Liver (tissue), 9 donors: ENCODE results near the gene BIRC5. TPM values are rescaled to one million over a fixed set of nuclear protein-coding genes. Genes with fewer than 3 reads are reported as not detected.

Experiments
- DNase-seq: peaks from one replicate; pipeline ENCODE4 v3.0.0-alpha.2; 2017; ENCODE audit warnings: low spot score
- H3K27ac ChIP-seq, 2 donors: one replicate each; pipeline ENCODE4 v1.7.0; 2013; ENCODE audit warnings: inconsistent platforms in 2 of 2, low read length in 2 of 2, control low read depth in 1 of 2, low read depth in 1 of 2, mild to moderate bottlenecking in 1 of 2
- H3K27me3 ChIP-seq, 4 donors: one replicate each; pipeline versions ENCODE4 v1.6.1 to v1.7.0; 2013; ENCODE audit warnings: low read length in 3 of 4, inconsistent platforms in 1 of 4, mild to moderate bottlenecking in 1 of 4, moderate library complexity in 1 of 4; ENCODE audit not compliant: control insufficient read depth in 4 of 4, insufficient read depth in 4 of 4
- H3K36me3 ChIP-seq, 4 donors: one replicate each; pipeline versions ENCODE4 v1.6.1 to v1.7.0; 2013; ENCODE audit warnings: low read length in 3 of 4, mild to moderate bottlenecking in 3 of 4, low read depth in 1 of 4, moderate library complexity in 1 of 4; ENCODE audit not compliant: control insufficient read depth in 4 of 4, insufficient read depth in 3 of 4
- H3K4me1 ChIP-seq, 4 donors: one replicate each; pipeline versions ENCODE4 v1.6.1 to v1.7.0; 2013; ENCODE audit warnings: low read length in 3 of 4, mild to moderate bottlenecking in 3 of 4, moderate library complexity in 1 of 4; ENCODE audit not compliant: control insufficient read depth in 4 of 4, insufficient read depth in 4 of 4
- H3K4me3 ChIP-seq, 3 donors: one replicate each; pipeline versions ENCODE4 v1.6.1 to v1.7.0; 2013; ENCODE audit warnings: low read length in 3 of 3, control low read depth in 1 of 3, low read depth in 1 of 3, mild to moderate bottlenecking in 1 of 3
- H3K9ac ChIP-seq, 2 donors: one replicate each; pipeline ENCODE4 v1.7.0; 2013; ENCODE audit warnings: low read length in 2 of 2, mild to moderate bottlenecking in 2 of 2, moderate library complexity in 2 of 2, control low read depth in 1 of 2, low read depth in 1 of 2
- H3K9me3 ChIP-seq, 4 donors: one replicate each; pipeline versions ENCODE4 v1.6.1 to v1.7.0; 2013; ENCODE audit warnings: low read length in 3 of 4; ENCODE audit not compliant: control insufficient read depth in 4 of 4
- EGR1 ChIP-seq, 2 donors: IDR thresholded peaks; 2 replicates each; pipeline ENCODE4 v1.6.1; 2016 to 2018; ENCODE audit warnings: antibody characterized with exemption in 2 of 2, low read depth in 2 of 2
- FOXA1 ChIP-seq: IDR thresholded peaks from 2 replicates; pipeline ENCODE4 v1.6.1; 2016; ENCODE audit warnings: antibody characterized with exemption
- FOXA2 ChIP-seq: IDR thresholded peaks from 2 replicates; pipeline ENCODE4 v1.6.1; 2016; ENCODE audit warnings: antibody characterized with exemption
- HNF4A ChIP-seq, 2 donors: conservative IDR thresholded peaks; 2 replicates each; pipeline ENCODE4 v1.6.1; 2016; ENCODE audit warnings: antibody characterized with exemption in 2 of 2, mild to moderate bottlenecking in 2 of 2
- HNF4G ChIP-seq: IDR thresholded peaks from 2 replicates; pipeline ENCODE4 v1.6.1; 2016; ENCODE audit warnings: antibody characterized with exemption
- NR2F2 ChIP-seq: IDR thresholded peaks from 2 replicates; pipeline ENCODE4 v1.6.1; 2016; ENCODE audit warnings: antibody characterized with exemption
- RAD21 ChIP-seq, 2 donors: IDR thresholded peaks; 2 replicates each; pipeline ENCODE4 v1.6.1; 2016; ENCODE audit warnings: antibody characterized with exemption in 2 of 2, mild to moderate bottlenecking in 2 of 2
- RXRA ChIP-seq, 2 donors: IDR thresholded peaks; 2 replicates each; pipeline ENCODE4 v1.6.1; 2017 to 2018; ENCODE audit warnings: antibody characterized with exemption in 2 of 2, mild to moderate bottlenecking in 1 of 2
- SP1 ChIP-seq: IDR thresholded peaks from 2 replicates; pipeline ENCODE4 v1.6.1; 2018; ENCODE audit warnings: antibody characterized with exemption, mild to moderate bottlenecking
- YY1 ChIP-seq: IDR thresholded peaks from 2 replicates; pipeline ENCODE4 v1.6.1; 2016; ENCODE audit warnings: antibody characterized with exemption, mild to moderate bottlenecking
- WGBS: extraction: QIAGEN DNeasy Blood & Tissue Kit; methylation state at CpG from one replicate; pipeline ENCODE4 v1.1.7; 2013; 5-methylcytosine and 5-hydroxymethylcytosine counted together
- polyA plus RNA-seq, 2 donors: library from polyadenylated mRNA; stranded (reverse) in 1 of 2; unstranded in 1 of 2; fragments of 200-250 nt in 1 of 2; fragments of >200 nt in 1 of 2; fragmentation: Nextera tagmentation in 1 of 2; extraction: Ambion mirVana in 1 of 2; gene quantifications; one replicate each; pipeline versions ENCODE4 v1.2.1 to v1.2.3, GENCODE V29; 2013 to 2015
- total RNA-seq, 2 donors: library from RNA; depleted of rRNA; stranded (reverse); fragments of >200 nt; gene quantifications; one replicate each; pipeline ENCODE4 v1.2.3, GENCODE V29; 2014
- TF ChIP-seq, protein P1 (sequence below): IDR thresholded peaks from 2 replicates; pipeline ENCODE4 v1.6.1; 2016; ENCODE audit warnings: antibody characterized with exemption
- TF ChIP-seq, protein P2 (sequence below): IDR thresholded peaks from 2 replicates; pipeline ENCODE4 v1.6.1; 2016; ENCODE audit warnings: antibody characterized with exemption, mild to moderate bottlenecking
- TF ChIP-seq, protein P3 (sequence below): fragments of 150-350 bp; IDR thresholded peaks from 2 replicates; pipeline ENCODE4 v1.5.1; 2017; ENCODE audit warnings: improper control_type of control experiment, low read depth, low read length; ENCODE audit not compliant: missing input control
- TF ChIP-seq, protein P4 (sequence below): IDR thresholded peaks from 2 replicates; pipeline ENCODE4 v1.6.1; 2016; ENCODE audit warnings: antibody characterized with exemption
- donor health status: healthy.
- donor health status: healthy.
- donor health status: healthy.
- donor health status: healthy.
- donor health status: healthy.

The BIRC5 gene
- total and polyA plus RNA-seq, 4 donors = 0.42 to 73.2 (median 3.1) TPM

DNA sequence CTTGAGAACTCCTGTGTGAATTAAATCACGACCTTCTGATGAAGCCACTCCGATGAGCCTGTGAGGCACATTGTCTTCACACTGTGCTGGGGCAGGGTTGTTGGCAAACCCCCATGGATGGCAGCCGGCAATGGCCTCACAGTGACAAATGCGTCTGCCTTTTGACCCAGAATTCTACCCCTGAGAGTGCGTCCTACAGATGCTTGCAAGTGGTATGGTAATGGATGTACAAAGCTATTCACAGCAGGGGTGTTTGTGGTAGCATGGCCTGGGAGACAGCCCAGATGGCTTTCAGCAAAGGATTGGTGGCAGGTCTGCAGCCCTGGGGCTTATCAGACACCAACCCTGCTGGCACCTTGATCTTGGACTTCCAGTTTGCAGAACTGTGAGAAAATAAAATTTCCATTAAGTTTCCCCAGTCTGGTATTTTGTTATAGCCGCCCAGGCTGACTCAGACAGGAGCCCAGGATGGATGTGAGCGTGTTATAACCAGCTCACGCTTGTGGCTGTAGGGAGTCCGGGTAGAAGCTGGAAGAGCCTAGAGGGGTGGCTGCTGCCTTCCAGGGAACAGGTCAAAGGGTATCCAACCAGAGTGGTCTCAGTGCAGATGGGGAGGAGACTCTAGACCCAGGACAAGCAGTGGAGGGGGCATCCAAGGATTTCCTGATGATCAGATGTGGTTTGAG is 16.8 kb upstream of the BIRC5 start:
- Histone ChIP-seq H3K9me3 (no peaks in the 10 kb centered on the region), H3K4me3 (no peak overlapping the region), H3K27me3 (no peaks in the 10 kb centered on the region), H3K4me1 (peaks cover 0 to 10% (median 3%) of the 10 kb centered on the region in 4 donors), H3K36me3 (peaks cover 21 to 33% (median 29%) of the 10 kb centered on the region in 4 donors), H3K27ac (no peak overlapping the region), H3K9ac (no peak overlapping the region)
- 85% methylated on average over 9 of the region's 9 CpGs for WGBS
- TF ChIP-seq YY1 = no peak
- no peak for TF ChIP-seq HNF4G
- TF ChIP-seq, protein P1, sequence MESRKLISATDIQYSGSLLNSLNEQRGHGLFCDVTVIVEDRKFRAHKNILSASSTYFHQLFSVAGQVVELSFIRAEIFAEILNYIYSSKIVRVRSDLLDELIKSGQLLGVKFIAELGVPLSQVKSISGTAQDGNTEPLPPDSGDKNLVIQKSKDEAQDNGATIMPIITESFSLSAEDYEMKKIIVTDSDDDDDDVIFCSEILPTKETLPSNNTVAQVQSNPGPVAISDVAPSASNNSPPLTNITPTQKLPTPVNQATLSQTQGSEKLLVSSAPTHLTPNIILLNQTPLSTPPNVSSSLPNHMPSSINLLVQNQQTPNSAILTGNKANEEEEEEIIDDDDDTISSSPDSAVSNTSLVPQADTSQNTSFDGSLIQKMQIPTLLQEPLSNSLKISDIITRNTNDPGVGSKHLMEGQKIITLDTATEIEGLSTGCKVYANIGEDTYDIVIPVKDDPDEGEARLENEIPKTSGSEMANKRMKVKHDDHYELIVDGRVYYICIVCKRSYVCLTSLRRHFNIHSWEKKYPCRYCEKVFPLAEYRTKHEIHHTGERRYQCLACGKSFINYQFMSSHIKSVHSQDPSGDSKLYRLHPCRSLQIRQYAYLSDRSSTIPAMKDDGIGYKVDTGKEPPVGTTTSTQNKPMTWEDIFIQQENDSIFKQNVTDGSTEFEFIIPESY = no peak
- TF ChIP-seq FOXA1 = no peak
- TF ChIP-seq RAD21 (IDR thresholded peaks at IDR 0.05) = no peak
- TF ChIP-seq, protein P2, sequence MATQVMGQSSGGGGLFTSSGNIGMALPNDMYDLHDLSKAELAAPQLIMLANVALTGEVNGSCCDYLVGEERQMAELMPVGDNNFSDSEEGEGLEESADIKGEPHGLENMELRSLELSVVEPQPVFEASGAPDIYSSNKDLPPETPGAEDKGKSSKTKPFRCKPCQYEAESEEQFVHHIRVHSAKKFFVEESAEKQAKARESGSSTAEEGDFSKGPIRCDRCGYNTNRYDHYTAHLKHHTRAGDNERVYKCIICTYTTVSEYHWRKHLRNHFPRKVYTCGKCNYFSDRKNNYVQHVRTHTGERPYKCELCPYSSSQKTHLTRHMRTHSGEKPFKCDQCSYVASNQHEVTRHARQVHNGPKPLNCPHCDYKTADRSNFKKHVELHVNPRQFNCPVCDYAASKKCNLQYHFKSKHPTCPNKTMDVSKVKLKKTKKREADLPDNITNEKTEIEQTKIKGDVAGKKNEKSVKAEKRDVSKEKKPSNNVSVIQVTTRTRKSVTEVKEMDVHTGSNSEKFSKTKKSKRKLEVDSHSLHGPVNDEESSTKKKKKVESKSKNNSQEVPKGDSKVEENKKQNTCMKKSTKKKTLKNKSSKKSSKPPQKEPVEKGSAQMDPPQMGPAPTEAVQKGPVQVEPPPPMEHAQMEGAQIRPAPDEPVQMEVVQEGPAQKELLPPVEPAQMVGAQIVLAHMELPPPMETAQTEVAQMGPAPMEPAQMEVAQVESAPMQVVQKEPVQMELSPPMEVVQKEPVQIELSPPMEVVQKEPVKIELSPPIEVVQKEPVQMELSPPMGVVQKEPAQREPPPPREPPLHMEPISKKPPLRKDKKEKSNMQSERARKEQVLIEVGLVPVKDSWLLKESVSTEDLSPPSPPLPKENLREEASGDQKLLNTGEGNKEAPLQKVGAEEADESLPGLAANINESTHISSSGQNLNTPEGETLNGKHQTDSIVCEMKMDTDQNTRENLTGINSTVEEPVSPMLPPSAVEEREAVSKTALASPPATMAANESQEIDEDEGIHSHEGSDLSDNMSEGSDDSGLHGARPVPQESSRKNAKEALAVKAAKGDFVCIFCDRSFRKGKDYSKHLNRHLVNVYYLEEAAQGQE = no peak
- no peak for TF ChIP-seq FOXA2
- no peak for TF ChIP-seq HNF4A (conservative IDR thresholded peaks at IDR 0.05)
- TF ChIP-seq EGR1 (IDR thresholded peaks at IDR 0.05; ENCODE audit: low read depth in 2 of 2) = no peak
- no peak for TF ChIP-seq SP1
- no peak for TF ChIP-seq RXRA (IDR thresholded peaks at IDR 0.05)
- TF ChIP-seq NR2F2 = no peak
- TF ChIP-seq, protein P3, sequence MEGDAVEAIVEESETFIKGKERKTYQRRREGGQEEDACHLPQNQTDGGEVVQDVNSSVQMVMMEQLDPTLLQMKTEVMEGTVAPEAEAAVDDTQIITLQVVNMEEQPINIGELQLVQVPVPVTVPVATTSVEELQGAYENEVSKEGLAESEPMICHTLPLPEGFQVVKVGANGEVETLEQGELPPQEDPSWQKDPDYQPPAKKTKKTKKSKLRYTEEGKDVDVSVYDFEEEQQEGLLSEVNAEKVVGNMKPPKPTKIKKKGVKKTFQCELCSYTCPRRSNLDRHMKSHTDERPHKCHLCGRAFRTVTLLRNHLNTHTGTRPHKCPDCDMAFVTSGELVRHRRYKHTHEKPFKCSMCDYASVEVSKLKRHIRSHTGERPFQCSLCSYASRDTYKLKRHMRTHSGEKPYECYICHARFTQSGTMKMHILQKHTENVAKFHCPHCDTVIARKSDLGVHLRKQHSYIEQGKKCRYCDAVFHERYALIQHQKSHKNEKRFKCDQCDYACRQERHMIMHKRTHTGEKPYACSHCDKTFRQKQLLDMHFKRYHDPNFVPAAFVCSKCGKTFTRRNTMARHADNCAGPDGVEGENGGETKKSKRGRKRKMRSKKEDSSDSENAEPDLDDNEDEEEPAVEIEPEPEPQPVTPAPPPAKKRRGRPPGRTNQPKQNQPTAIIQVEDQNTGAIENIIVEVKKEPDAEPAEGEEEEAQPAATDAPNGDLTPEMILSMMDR = no peak
- TF ChIP-seq, protein P4, sequence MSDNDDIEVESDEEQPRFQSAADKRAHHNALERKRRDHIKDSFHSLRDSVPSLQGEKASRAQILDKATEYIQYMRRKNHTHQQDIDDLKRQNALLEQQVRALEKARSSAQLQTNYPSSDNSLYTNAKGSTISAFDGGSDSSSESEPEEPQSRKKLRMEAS = no peak
- no peak for DNase-seq

DNA sequence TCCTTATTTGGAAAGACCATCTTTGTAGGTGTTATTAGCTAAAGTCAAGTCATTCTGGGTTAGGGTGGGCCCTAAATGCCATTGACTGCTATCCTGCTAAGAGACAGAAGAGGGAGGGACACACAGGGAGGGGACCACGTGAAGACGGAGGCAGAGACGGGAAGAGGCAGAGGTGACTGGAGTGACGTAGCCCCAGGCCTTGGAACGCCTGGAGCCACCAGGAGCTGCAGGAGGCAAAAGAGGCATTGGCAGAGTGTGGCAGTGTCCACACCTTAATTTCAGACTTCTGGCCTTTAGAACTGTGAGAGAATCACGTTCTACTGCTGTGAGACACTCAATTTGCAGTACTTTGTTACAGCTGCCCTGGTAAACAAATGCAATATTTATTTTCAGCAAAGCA is 13.6 kb upstream of the BIRC5 start:
- Histone ChIP-seq H3K27ac (no peak overlapping the region), H3K4me3 (no peak overlapping the region), H3K9me3 (no peaks in the 10 kb centered on the region), H3K27me3 (no peaks in the 10 kb centered on the region), H3K4me1 (peaks cover 0 to 6% (median 1%) of the 10 kb centered on the region in 4 donors), H3K9ac (no peak overlapping the region), H3K36me3 (peaks cover 23 to 47% (median 33%) of the 10 kb centered on the region in 4 donors)
- no peak for TF ChIP-seq FOXA2
- TF ChIP-seq HNF4A (conservative IDR thresholded peaks at IDR 0.05) = peak in 1 of 2 donors; percentile 35
- WGBS = 72% methylated on average over 6 of the region's 6 CpGs
- no peak for DNase-seq
